Fibroblast of pulmonary artery (primary cell): ENCODE data around the gene AVEN.

Source experiments
- DNase-seq: peaks from one replicate; pipeline ENCODE4 v3.0.0-alpha.2; 2010; ENCODE audit warnings: low read depth
- H3K4me3 ChIP-seq: replicated peaks from 2 replicates; pipeline ENCODE4 v1.5.1; 2011; ENCODE audit warnings: low read depth, mild to moderate bottlenecking, control low read depth, low read length, moderate library complexity
- TF ChIP-seq, protein P1 (sequence below): IDR thresholded peaks from 2 replicates; pipeline ENCODE4 v1.5.1; 2011; ENCODE audit warnings: mild to moderate bottlenecking, control low read depth, low read length, inconsistent platforms; ENCODE audit errors: missing control alignments

The AVEN gene, protein sequence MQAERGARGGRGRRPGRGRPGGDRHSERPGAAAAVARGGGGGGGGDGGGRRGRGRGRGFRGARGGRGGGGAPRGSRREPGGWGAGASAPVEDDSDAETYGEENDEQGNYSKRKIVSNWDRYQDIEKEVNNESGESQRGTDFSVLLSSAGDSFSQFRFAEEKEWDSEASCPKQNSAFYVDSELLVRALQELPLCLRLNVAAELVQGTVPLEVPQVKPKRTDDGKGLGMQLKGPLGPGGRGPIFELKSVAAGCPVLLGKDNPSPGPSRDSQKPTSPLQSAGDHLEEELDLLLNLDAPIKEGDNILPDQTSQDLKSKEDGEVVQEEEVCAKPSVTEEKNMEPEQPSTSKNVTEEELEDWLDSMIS

DNA sequence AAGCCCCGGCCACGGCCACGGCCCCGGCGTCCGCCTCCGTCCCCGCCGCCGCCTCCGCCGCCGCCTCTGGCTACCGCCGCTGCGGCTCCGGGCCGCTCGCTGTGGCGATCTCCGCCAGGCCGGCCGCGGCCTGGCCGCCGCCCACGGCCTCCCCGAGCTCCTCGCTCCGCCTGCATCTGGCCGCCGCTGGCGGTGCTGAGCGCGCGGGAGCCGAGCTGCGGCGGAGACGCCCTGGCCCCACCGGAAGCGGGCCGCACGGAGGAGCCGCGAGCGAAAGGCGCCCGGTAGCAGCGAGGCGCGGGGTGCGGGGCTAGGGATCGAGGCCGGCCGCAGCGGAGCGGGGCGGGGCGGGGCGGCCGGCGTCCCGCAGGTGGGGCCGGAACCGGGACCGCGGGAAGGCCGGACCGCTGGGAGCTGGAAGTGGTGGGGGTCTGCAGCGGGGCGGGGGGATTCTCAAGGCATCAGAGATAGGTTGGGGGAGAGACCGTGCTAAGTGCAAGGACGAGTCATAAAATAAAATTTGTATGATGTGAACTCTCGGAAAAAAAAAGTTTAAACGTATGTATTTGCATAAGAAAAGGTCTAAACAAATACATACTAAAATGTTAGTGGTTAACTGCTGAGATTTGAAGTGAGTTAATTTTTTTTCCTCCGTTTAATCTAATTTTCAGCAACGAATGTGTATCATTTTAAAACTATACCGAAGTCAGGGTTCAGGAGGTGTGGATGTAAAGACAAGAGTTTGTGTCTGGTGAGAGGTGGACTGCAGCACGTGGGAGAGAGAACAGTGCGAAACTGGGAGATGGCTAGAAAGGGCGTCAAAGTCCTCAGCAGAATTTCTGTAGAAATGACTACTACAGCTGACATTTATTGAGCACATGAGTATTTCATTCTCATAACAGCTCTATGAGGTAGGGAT, at the start of gene AVEN:
TSS of gene AVEN (minus strand) at position 334 of the 919 bp plus-strand sequence. CDS start at position 176, 158 bp downstream.
- H3K4me3 ChIP-seq = peak within 1 kb of the TSS; percentile 91
- peak; percentile 49 for DNase-seq
- TF ChIP-seq, protein P1, sequence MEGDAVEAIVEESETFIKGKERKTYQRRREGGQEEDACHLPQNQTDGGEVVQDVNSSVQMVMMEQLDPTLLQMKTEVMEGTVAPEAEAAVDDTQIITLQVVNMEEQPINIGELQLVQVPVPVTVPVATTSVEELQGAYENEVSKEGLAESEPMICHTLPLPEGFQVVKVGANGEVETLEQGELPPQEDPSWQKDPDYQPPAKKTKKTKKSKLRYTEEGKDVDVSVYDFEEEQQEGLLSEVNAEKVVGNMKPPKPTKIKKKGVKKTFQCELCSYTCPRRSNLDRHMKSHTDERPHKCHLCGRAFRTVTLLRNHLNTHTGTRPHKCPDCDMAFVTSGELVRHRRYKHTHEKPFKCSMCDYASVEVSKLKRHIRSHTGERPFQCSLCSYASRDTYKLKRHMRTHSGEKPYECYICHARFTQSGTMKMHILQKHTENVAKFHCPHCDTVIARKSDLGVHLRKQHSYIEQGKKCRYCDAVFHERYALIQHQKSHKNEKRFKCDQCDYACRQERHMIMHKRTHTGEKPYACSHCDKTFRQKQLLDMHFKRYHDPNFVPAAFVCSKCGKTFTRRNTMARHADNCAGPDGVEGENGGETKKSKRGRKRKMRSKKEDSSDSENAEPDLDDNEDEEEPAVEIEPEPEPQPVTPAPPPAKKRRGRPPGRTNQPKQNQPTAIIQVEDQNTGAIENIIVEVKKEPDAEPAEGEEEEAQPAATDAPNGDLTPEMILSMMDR = no peak

DNA sequence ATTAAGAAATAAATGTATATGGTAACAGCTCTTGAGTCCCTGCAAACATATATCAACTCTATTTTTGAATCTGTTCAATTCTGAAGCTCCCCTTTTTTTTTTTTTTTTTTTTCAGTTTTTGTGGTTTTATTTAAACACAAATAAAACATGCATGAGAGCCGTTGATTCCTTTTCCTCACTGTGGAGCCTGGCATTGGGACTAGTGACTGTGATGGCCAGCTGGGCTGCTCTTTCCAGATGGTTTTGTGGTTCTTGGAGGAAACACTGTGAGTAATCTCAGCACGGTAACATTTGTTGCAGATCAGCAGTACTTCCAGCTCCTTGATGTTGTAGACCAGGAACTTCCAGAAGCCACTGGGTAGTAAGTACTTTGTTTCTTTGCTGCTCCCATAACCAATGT, 46.7 kb upstream of the AVEN start:
- TF ChIP-seq, protein P1 = no peak
- H3K4me3 ChIP-seq = no peak overlapping the region
- no peak for DNase-seq

DNA sequence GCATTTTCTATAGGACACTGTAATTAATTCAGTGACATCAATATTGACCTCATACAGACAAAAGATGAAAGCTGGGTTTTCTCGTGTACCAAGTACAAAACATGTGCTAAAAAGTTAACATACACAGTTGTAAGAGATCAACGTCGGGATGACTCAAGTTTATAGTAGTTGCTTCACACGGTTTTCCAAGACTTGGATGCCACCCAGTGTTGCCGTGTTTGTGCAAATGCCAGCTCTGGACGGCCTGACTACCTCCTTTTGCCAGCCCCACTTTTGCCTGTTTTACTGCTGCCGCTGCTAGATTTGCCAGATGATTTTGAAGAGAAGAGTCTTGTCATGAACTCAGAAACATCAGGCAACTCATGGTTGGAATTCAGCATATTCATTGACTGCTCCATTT, 45.1 kb upstream of the AVEN start:
- DNase-seq = peak; percentile 21
- TF ChIP-seq, protein P1 = no peak
- no peak overlapping the region for H3K4me3 ChIP-seq

DNA sequence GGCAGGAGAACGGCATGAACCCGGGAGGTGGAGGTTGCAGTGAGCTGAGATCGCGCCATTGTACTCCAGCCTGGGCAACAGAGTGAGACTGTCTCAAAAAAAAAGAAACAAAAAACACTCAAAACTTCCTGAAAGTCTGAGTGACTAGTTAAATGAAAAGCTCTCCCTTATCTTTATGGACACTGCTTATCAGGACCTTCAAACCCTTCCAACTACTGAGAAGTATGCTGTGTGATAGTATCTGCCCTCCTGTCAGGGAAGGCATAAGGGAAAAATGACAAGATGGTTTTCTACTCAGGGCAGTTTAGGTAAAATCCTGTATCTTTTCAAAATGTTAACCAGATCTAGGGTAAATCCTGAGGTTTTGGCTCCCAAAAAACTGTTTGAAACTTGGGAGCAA, 40.9 kb upstream of the AVEN start:
- DNase-seq = no peak
- TF ChIP-seq, protein P1 = no peak
- no peak overlapping the region for H3K4me3 ChIP-seq

DNA sequence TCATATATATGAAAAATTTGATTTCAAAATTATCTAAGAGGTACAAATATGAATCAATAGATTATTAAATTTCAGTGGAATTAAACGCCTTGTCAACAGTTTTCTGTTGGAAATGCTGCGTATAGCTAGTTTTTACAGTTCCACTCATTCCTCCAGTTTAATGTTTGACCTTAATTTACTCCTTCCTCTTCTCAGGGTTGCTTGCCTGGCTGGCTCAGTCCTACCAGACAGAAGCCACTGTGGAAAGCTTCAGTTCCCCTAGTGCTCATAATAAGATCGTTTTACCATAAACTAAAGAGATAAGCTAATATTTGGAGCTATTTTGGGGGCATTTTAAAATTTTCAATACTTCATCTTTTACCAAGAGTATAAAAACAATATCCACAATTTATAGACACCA, 39.9 kb upstream of the AVEN start:
- H3K4me3 ChIP-seq = no peak overlapping the region
- no peak for DNase-seq
- TF ChIP-seq, protein P1 = no peak

DNA sequence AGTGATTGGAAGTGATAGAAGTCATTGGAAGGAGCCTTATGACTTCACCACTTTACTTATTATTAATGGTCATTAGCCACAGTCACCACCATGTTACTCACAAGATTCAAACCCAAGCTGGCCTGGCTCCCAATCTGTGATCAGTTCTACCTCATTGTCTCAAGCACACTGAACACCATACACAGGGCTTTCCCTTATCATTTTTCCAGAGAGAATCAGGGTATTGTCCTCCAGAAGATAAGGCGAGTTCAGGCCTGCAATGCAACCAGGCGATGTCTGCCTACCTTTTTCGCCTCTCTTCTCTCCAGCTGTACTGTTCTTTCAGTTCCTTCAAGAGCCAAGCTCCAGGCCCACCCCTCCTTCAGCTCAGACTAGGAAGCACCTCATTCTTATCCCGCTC, 37.8 kb upstream of the AVEN start:
- TF ChIP-seq, protein P1 = no peak
- no peak overlapping the region for H3K4me3 ChIP-seq
- DNase-seq = no peak
